Natural killer cell (primary cell): Measurements from ENCODE around the gene CAMSAP2. TPM values are rescaled to one million over a fixed set of nuclear protein-coding genes. Genes with fewer than 3 reads are reported as not detected.

Source experiments
- ATAC-seq, 3 donors: fragments of 150-1000 bp in 2 of 3; fragments of 200-7000 bp in 1 of 3; cut with Tn5 transposase; 1 replicate in 1 of 3; 2 replicates in 2 of 3; pipeline ENCODE4 v1.10.0; 2021; ENCODE audit warnings: mild to moderate bottlenecking in 2 of 3, moderate library complexity in 2 of 3
- DNase-seq, 2 donors: peaks; one replicate each; pipeline versions ENCODE4 v3.0.0 to v3.0.0-alpha.2; 2013 to 2021; ENCODE audit warnings: mixed read lengths in 1 of 2
- H3K27ac ChIP-seq: one replicate; pipeline ENCODE4 v1.5.1; 2013; ENCODE audit warnings: mild to moderate bottlenecking, low read length
- H3K27me3 ChIP-seq: one replicate; pipeline ENCODE4 v1.6.1; 2013; ENCODE audit warnings: low read length; ENCODE audit not compliant: control insufficient read depth, insufficient read depth
- H3K36me3 ChIP-seq: one replicate; pipeline ENCODE4 v1.6.1; 2013; ENCODE audit warnings: low read length; ENCODE audit not compliant: control insufficient read depth, insufficient read depth
- H3K4me1 ChIP-seq: one replicate; pipeline ENCODE4 v1.6.1; 2013; ENCODE audit warnings: low read length; ENCODE audit not compliant: control insufficient read depth, insufficient read depth
- H3K4me3 ChIP-seq: one replicate; pipeline ENCODE4 v1.5.1; 2013; ENCODE audit warnings: low read length
- H3K9me3 ChIP-seq: one replicate; pipeline ENCODE4 v1.6.1; 2013; ENCODE audit warnings: low read length; ENCODE audit not compliant: control insufficient read depth, insufficient read depth
- H3K27ac Mint-ChIP-seq, 2 donors: one replicate each; pipeline ENCODE4 v1.8.0; 2022; ENCODE audit warnings: mild to moderate bottlenecking in 2 of 2, mixed read lengths in 2 of 2, moderate library complexity in 1 of 2
- H3K27me3 Mint-ChIP-seq, 2 donors: one replicate each; pipeline ENCODE4 v1.8.0; 2022; ENCODE audit warnings: low read depth in 2 of 2, mixed read lengths in 2 of 2
- H3K36me3 Mint-ChIP-seq: one replicate; pipeline ENCODE4 v1.8.0; 2022; ENCODE audit warnings: mixed read lengths
- H3K4me1 Mint-ChIP-seq, 2 donors: one replicate each; pipeline ENCODE4 v1.8.0; 2022; ENCODE audit warnings: mixed read lengths in 2 of 2
- H3K4me3 Mint-ChIP-seq: one replicate; pipeline ENCODE4 v1.8.0; 2022; ENCODE audit warnings: mild to moderate bottlenecking, moderate library complexity, mixed read lengths
- H3K9me3 Mint-ChIP-seq, 2 donors: one replicate each; pipeline ENCODE4 v1.8.0; 2022; ENCODE audit warnings: mixed read lengths in 2 of 2
- CTCF ChIP-seq: fragments of 200-600 bp; IDR thresholded peaks from one replicate; pipeline ENCODE4 v1.8.0; 2022; ENCODE audit warnings: antibody characterized with exemption
- WGBS: methylation state at CpG from one replicate; pipeline ENCODE4 v1.1.7; 2013; ENCODE audit warnings: missing lambda C conversion rate; ENCODE audit not compliant: insufficient coverage; 5-methylcytosine and 5-hydroxymethylcytosine counted together
- intact Hi-C: fragments of 100-400 bp; cut with micrococcal nuclease; formaldehyde crosslinking; loops from one replicate; pipeline ENCODE4 v1.14.2; 2022
- total RNA-seq, 4 donors: library from RNA; stranded (reverse); fragments of 120-200 nt in 1 of 4; gene quantifications; one replicate each; pipeline versions ENCODE4 v1.2.3 to v1.2.4, GENCODE V29; 2013 to 2022

Gene CAMSAP2
- total RNA-seq, 3 donors from 2014 or later (not counting 1 experiment from before 2014, with no cell fraction given): 0.25 to 0.89 (median 0.50) TPM

- intact Hi-C loops: loop anchor here (5.0 kb wide), 1 partner anchor 47 kb away; no protein-coding TSS in a partner anchor
- Histone ChIP-seq H3K27me3 (no peaks in the 10 kb centered on the region), H3K4me3 (no peak overlapping the region), H3K4me1 (peaks cover 14% of the 10 kb centered on the region), H3K36me3 (no peaks in the 10 kb centered on the region), H3K9me3 (no peaks in the 10 kb centered on the region), H3K27ac (no peak overlapping the region)
- Mint-ChIP-seq H3K36me3 (no peaks in the 10 kb centered on the region), H3K9me3 (no peaks in the 10 kb centered on the region), H3K27me3 (peaks cover 10% of the 10 kb centered on the region in 2 donors), H3K4me3 (no peak overlapping the region), H3K27ac (no peak overlapping the region), H3K4me1 (peaks cover 0 to 10% of the 10 kb centered on the region in 2 donors)
- ATAC-seq (no peak), DNase-seq (no peak)
- TF ChIP-seq CTCF: no peak
- WGBS: 77% methylated on average over 2 of the region's 4 CpGs
Observed at GRCh38 chr1:200909757-200910239, 171.1 kb downstream of the CAMSAP2 start.

Other genes starting within 250 kb of the CAMSAP2 start
- gene KIF14, start 118.1 kb upstream of the CAMSAP2 start, total RNA-seq: under 1 TPM; 0.40 to 0.48 (median 0.40) TPM
- 10 to 100 TPM; 31.9 to 39.9 (median 38.7) TPM for gene DDX59, start 69.0 kb upstream of the CAMSAP2 start, total RNA-seq
- gene GPR25, start 134.1 kb downstream of the CAMSAP2 start, total RNA-seq: 1 to 10 TPM; 2.1 to 9.4 (median 2.7) TPM
- gene INAVA, start 156.0 kb downstream of the CAMSAP2 start, total RNA-seq: under 1 TPM in 2 of 3 donors, not detected in 1; 0.13 to 0.18 TPM